ENCODE measurements around the gene TBC1D22A.

- TF ChIP-seq CTCF (IDR thresholded peaks at IDR 0.05), result no peak
- no peak for TF ChIP-seq POLR2A (IDR thresholded peaks at IDR 0.05)
These were observed 267.0 kb downstream of the TBC1D22A start for GRCh38 chr22:47029244-47030074.
